ENCODE results near the gene SDK1.

SDK1 gene

GRCh38 chr7:3455806-3456595 is 154.9 kb downstream of the SDK1 start:
- no peak for DNase-seq

GRCh38 chr7:3459111-3459510 is 158.1 kb downstream of the SDK1 start:
- DNase-seq = no peak

- no peak for DNase-seq
These were observed 160.9 kb downstream of the SDK1 start for GRCh38 chr7:3461923-3462322.

- no peak for DNase-seq
These were observed 162.6 kb downstream of the SDK1 start for GRCh38 chr7:3463696-3464095.

- no peak for DNase-seq
These were observed 164.0 kb downstream of the SDK1 start for GRCh38 chr7:3464900-3465622.

- no peak for DNase-seq
These were observed 165.2 kb downstream of the SDK1 start for GRCh38 chr7:3466261-3466660.

- no peak for DNase-seq
These were observed 168.6 kb downstream of the SDK1 start for GRCh38 chr7:3469641-3470040.

GRCh38 chr7:3480197-3480596 is 179.1 kb downstream of the SDK1 start:
- no peak for DNase-seq

GRCh38 chr7:3481435-3481834 is 180.4 kb downstream of the SDK1 start:
- DNase-seq = no peak

- peak in 4 of 51 donors; percentile 2 to 17 (median 2) for DNase-seq
These were observed 181.3 kb downstream of the SDK1 start for GRCh38 chr7:3482147-3482921.

GRCh38 chr7:3486841-3487240 is 185.8 kb downstream of the SDK1 start:
- DNase-seq = no peak

GRCh38 chr7:3488829-3489228 is 187.8 kb downstream of the SDK1 start:
- no peak for DNase-seq

GRCh38 chr7:3493499-3493898 is 192.4 kb downstream of the SDK1 start:
- no peak for DNase-seq

GRCh38 chr7:3494947-3495346 is 193.9 kb downstream of the SDK1 start:
- DNase-seq = no peak

GRCh38 chr7:3495530-3495929 is 194.5 kb downstream of the SDK1 start:
- no peak for DNase-seq

GRCh38 chr7:3495954-3496353 is 194.9 kb downstream of the SDK1 start:
- no peak for DNase-seq

- no peak for DNase-seq
These were observed 196.7 kb downstream of the SDK1 start for GRCh38 chr7:3497796-3498195.

- no peak for DNase-seq
These were observed 200.6 kb downstream of the SDK1 start for GRCh38 chr7:3501671-3502070.

GRCh38 chr7:3504384-3504783 is 203.3 kb downstream of the SDK1 start:
- no peak for DNase-seq

GRCh38 chr7:3510101-3511020 is 209.3 kb downstream of the SDK1 start:
- DNase-seq = no peak

- no peak for DNase-seq
These were observed 216.3 kb downstream of the SDK1 start for GRCh38 chr7:3517344-3517743.

All from hypothalamus (tissue), 51 donors.